HL-60 (cell line): ENCODE measurements around the gene CHSY3.

Source experiments
- DNase-seq, 2 experiments: peaks; one replicate each; pipeline ENCODE4 v3.0.0-alpha.2; 2010 to 2020; ENCODE audit warnings: low read depth in 1 of 2, low spot score in 1 of 2
- H3K27ac ChIP-seq: fragments of 250-450 bp; sonication (Bioruptor Pico); replicated peaks from 2 replicates; pipeline ENCODE4 v1.5.1; 2020; ENCODE audit warnings: mild to moderate bottlenecking, moderate library complexity
- H3K27me3 ChIP-seq: fragments of 250-450 bp; sonication (Bioruptor Pico); 2 replicates; pipeline ENCODE4 v1.5.1; 2021; ENCODE audit warnings: mild to moderate bottlenecking, moderate library complexity; ENCODE audit not compliant: insufficient read depth, poor library complexity, severe bottlenecking
- H3K4me3 ChIP-seq: replicated peaks from 2 replicates; pipeline ENCODE4 v1.5.1; 2011; ENCODE audit warnings: mild to moderate bottlenecking, control low read depth, low read length; ENCODE audit not compliant: insufficient read depth
- CTCF ChIP-seq: IDR thresholded peaks from one replicate; pipeline ENCODE4 v1.5.1; 2011; ENCODE audit warnings: low read length, control low read depth, inconsistent platforms; ENCODE audit not compliant: insufficient read depth
- GABPA ChIP-seq: IDR thresholded peaks from 2 replicates; pipeline ENCODE4 v1.6.1; 2012; ENCODE audit warnings: low read depth
- POLR2AphosphoS5 ChIP-seq: IDR thresholded peaks from 2 replicates; pipeline ENCODE4 v1.6.1; 2012; ENCODE audit warnings: low read depth
- REST ChIP-seq: IDR thresholded peaks from 2 replicates; pipeline ENCODE4 v1.6.1; 2012; ENCODE audit warnings: low read depth; ENCODE audit not compliant: insufficient replicate concordance
- SPI1 ChIP-seq: IDR thresholded peaks from 2 replicates; pipeline ENCODE4 v1.6.1; 2012; ENCODE audit warnings: low read depth, mild to moderate bottlenecking, borderline replicate concordance

Gene CHSY3

DNA sequence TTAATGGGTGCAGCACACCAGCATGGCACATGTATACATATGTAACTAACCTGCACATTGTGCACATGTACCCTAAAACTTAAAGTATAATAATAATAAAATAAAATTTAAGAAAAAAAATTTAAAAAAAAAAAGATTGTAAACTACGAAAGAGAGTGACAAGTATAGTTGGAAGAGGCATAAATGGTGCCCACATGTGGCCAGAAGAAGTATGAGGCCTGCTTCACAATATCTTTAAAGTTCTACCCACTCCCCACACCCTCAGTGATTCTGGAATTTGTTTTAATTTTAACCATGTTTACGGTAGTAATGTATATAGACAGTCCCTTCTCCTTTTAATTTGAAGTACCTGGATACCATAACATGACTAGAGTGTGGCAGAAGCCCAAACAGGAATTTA lies 172.7 kb downstream of the CHSY3 start:
- no peak for TF ChIP-seq REST
- no peak for TF ChIP-seq GABPA
- no peak for TF ChIP-seq POLR2AphosphoS5
- TF ChIP-seq SPI1 = no peak
- no peak for TF ChIP-seq CTCF

DNA sequence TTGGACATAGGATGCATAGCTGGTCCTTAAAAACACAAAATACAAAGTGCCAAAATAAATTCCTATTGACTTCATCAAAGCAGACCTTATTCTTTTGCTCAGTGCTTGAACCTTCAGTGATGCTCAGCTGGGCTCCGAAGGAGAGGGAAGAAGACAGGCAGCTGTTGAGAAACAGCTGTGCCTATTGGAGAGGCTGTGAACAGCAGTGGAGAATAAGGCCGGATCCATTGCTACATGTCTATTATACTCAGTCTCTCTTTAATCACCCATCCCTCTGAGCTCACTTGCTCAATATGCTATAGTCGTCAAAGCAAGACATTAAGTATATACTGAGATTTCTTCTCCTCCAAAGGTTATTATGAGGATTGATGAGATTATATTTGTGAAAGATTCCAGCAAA lies 174.4 kb downstream of the CHSY3 start:
- no peaks in the 10 kb centered on the region for H3K27me3 ChIP-seq
- H3K4me3 ChIP-seq = no peak overlapping the region
- H3K27ac ChIP-seq = no peak overlapping the region
- DNase-seq = no peak
- TF ChIP-seq REST = no peak
- TF ChIP-seq CTCF = no peak
- TF ChIP-seq GABPA = no peak
- TF ChIP-seq POLR2AphosphoS5 = no peak
- no peak for TF ChIP-seq SPI1

More for the DNA sequence above, 172.7 kb downstream of the CHSY3 start:
- no peaks in the 10 kb centered on the region for H3K27me3 ChIP-seq
- H3K4me3 ChIP-seq = no peak overlapping the region
- H3K27ac ChIP-seq = no peak overlapping the region
- DNase-seq = no peak

DNA sequence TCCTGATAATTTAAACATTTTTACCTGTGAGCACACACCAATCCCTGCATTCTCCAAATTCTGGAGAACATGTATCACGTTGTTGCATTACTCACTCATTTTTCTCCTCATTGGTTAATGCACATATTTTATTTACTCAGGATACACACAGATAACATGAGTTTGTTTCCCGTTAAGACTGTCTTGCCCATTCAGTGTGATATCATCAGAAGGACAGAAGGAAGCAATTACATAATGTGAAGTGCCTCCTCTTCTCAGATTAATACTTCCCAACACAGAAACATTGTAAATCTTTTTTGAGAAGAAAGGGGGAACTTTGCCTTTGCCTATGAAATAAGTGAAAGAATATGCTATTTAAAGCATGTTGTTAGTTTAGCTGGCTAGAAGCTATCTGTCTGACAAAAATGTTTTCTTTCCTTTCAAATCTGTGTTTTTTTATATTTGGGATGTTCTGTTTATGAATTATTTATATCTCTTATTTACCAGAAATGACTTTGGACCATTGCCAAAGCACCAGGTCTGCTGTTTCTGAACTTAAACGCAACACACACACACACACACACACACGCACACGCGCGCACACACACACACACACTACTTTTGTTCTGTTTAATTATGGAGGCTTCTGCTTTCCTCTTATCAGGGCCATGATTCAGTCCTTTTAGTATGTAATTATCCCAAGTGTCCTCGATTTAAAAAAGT lies 186.5 kb downstream of the CHSY3 start:
- no peak overlapping the region for H3K27ac ChIP-seq
- DNase-seq = no peak
- H3K27me3 ChIP-seq = no peaks in the 10 kb centered on the region
- no peak overlapping the region for H3K4me3 ChIP-seq
- TF ChIP-seq SPI1 = no peak
- TF ChIP-seq GABPA = no peak
- no peak for TF ChIP-seq REST
- TF ChIP-seq POLR2AphosphoS5 = no peak
- TF ChIP-seq CTCF = no peak
